Panc1 (cell line): ENCODE results near the gene MEIOB. TPM values are rescaled to one million over a fixed set of nuclear protein-coding genes. Genes with fewer than 3 reads are reported as not detected.

Experiments
- ATAC-seq: fragments of 200-7000 bp; cut with Tn5 transposase; 2 replicates; pipeline ENCODE4 v1.9.1; 2020; ENCODE audit warnings: mild to moderate bottlenecking, moderate library complexity
- BruUV-seq: library from RNA; stranded (reverse); fragments of 400-500 nt; replicated peaks from 2 replicates; lab custom pipeline; 2021; lab: Mats Ljungman, UMichigan
- CTCF ChIA-PET: fragments of 300-600 bp; sonication (Branson Sonifier 250); formaldehyde crosslinking; loops from one replicate; lab custom pipeline; 2022; ENCODE audit warnings: antibody characterized with exemption; lab: Charles Lee
- POLR2A ChIA-PET: fragments of 300-600 bp; sonication (Branson Sonifier 250); formaldehyde crosslinking; loops from one replicate; lab custom pipeline; 2022; ENCODE audit warnings: antibody characterized with exemption; lab: Charles Lee
- DNase-seq: peaks from one replicate; pipeline ENCODE4 v3.0.0-alpha.2; 2010; ENCODE audit warnings: low read depth, low spot score
- H3K27ac ChIP-seq: 2 replicates; pipeline ENCODE4 v1.5.1; 2011; ENCODE audit warnings: mild to moderate bottlenecking, low read length, inconsistent platforms
- H3K27me3 ChIP-seq: fragments of 200-500 bp; sonication (Bioruptor generic); 2 replicates; pipeline ENCODE4 v1.6.0; 2014; ENCODE audit warnings: low read length, inconsistent platforms; ENCODE audit not compliant: control insufficient read depth, insufficient read depth
- H3K36me3 ChIP-seq: fragments of 200-500 bp; sonication (Bioruptor generic); 2 replicates; pipeline ENCODE4 v1.5.1; 2014; ENCODE audit warnings: inconsistent platforms, mild to moderate bottlenecking, low read length, moderate library complexity; ENCODE audit not compliant: control insufficient read depth, insufficient read depth
- H3K4me1 ChIP-seq: 2 replicates; pipeline ENCODE4 v1.5.1; 2011; ENCODE audit warnings: inconsistent platforms, mild to moderate bottlenecking, low read length, moderate library complexity; ENCODE audit not compliant: control insufficient read depth, insufficient read depth
- H3K4me3 ChIP-seq, 2 experiments: 2 replicates each; pipeline ENCODE4 v1.5.1; 2011 to 2012; ENCODE audit warnings: low read depth in 2 of 2, low read length in 2 of 2, mild to moderate bottlenecking in 2 of 2, inconsistent platforms in 1 of 2, moderate library complexity in 1 of 2
- H3K9me3 ChIP-seq: fragments of 200-500 bp; sonication (Bioruptor generic); 2 replicates; pipeline ENCODE4 v1.5.1; 2014; ENCODE audit warnings: low read depth, mild to moderate bottlenecking, inconsistent platforms, low read length, moderate library complexity; ENCODE audit not compliant: control insufficient read depth, insufficient read depth
- CTCF ChIP-seq: fragments of 450-650 bp; IDR thresholded peaks from 2 replicates; pipeline ENCODE4 v1.5.1; 2017; ENCODE audit warnings: mild to moderate bottlenecking
- POLR2AphosphoS5 ChIP-seq: IDR thresholded peaks from 2 replicates; pipeline ENCODE4 v1.6.1; 2012; ENCODE audit warnings: mild to moderate bottlenecking, low read depth, low read length, moderate library complexity
- SIN3A ChIP-seq: IDR thresholded peaks from 2 replicates; pipeline ENCODE4 v1.6.1; 2012; ENCODE audit warnings: low read depth, mild to moderate bottlenecking, low read length, moderate library complexity, borderline replicate concordance; ENCODE audit not compliant: insufficient read depth
- TCF7L2 ChIP-seq: IDR thresholded peaks from 2 replicates; pipeline ENCODE4 v1.6.1; 2011; ENCODE audit warnings: mild to moderate bottlenecking, low read depth, low read length, inconsistent platforms
- in situ Hi-C: cut with HindIII; loops from 2 replicates; pipeline ENCODE4 v1.10.0; 2016; ENCODE audit warnings: low sequenced_read_pairs, low pct_unique_long_range_greater_than_20kb
- intact Hi-C: fragments of 100-400 bp; cut with micrococcal nuclease; formaldehyde crosslinking; loops from one replicate; pipeline ENCODE4 v1.10.0; 2022; ENCODE audit not compliant: unreplicated experiment
- total RNA-seq: library from RNA; stranded (reverse); gene quantifications from one replicate; pipeline ENCODE4 v1.2.1, GENCODE V29; 2021; ENCODE audit not compliant: unreplicated experiment
- TF ChIP-seq, protein P1 (sequence below), 2 experiments: IDR thresholded peaks; 2 replicates each; pipeline ENCODE4 v1.6.1; 2011 to 2012; ENCODE audit warnings: low read depth in 2 of 2, control low read depth in 1 of 2, low read length in 1 of 2, mild to moderate bottlenecking in 1 of 2, moderate library complexity in 1 of 2; ENCODE audit not compliant: insufficient read depth in 1 of 2

Gene MEIOB
- total RNA-seq, 1 experiment from 2014 or later, result not detected

- ChIA-PET POLR2A (no interaction called here), CTCF (no interaction called here)
- intact Hi-C loops (no loop called here), in situ Hi-C loops (no loop called here)
- Histone ChIP-seq H3K9me3 (no peaks in the 10 kb centered on the region), H3K4me3 (no peak overlapping the region), H3K27ac (no peak overlapping the region), H3K36me3 (peaks cover 3% of the 10 kb centered on the region; the same call in 1 of the 2 replicates), H3K27me3 (no peaks in the 10 kb centered on the region), H3K4me1 (no peaks in the 10 kb centered on the region)
- ATAC-seq, result no peak
- no TSS peak for BruUV-seq
- no peak for DNase-seq
- TF ChIP-seq, protein P1, sequence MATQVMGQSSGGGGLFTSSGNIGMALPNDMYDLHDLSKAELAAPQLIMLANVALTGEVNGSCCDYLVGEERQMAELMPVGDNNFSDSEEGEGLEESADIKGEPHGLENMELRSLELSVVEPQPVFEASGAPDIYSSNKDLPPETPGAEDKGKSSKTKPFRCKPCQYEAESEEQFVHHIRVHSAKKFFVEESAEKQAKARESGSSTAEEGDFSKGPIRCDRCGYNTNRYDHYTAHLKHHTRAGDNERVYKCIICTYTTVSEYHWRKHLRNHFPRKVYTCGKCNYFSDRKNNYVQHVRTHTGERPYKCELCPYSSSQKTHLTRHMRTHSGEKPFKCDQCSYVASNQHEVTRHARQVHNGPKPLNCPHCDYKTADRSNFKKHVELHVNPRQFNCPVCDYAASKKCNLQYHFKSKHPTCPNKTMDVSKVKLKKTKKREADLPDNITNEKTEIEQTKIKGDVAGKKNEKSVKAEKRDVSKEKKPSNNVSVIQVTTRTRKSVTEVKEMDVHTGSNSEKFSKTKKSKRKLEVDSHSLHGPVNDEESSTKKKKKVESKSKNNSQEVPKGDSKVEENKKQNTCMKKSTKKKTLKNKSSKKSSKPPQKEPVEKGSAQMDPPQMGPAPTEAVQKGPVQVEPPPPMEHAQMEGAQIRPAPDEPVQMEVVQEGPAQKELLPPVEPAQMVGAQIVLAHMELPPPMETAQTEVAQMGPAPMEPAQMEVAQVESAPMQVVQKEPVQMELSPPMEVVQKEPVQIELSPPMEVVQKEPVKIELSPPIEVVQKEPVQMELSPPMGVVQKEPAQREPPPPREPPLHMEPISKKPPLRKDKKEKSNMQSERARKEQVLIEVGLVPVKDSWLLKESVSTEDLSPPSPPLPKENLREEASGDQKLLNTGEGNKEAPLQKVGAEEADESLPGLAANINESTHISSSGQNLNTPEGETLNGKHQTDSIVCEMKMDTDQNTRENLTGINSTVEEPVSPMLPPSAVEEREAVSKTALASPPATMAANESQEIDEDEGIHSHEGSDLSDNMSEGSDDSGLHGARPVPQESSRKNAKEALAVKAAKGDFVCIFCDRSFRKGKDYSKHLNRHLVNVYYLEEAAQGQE (IDR thresholded peaks at IDR 0.05; ENCODE audit: insufficient read depth in 1 of 2, low read depth in 2 of 2, low read length in 1 of 2), result no peak
- TF ChIP-seq POLR2AphosphoS5 (no peak), SIN3A (no peak), CTCF (no peak), TCF7L2 (no peak)
Observed at GRCh38 chr16:1787056-1787321, 85.0 kb downstream of the MEIOB start.

- Histone ChIP-seq H3K4me1 (no peaks in the 10 kb centered on the region), H3K9me3 (no peaks in the 10 kb centered on the region), H3K36me3 (peaks cover 3% of the 10 kb centered on the region; the same call in 1 of the 2 replicates), H3K4me3 (no peak overlapping the region), H3K27ac (no peak overlapping the region), H3K27me3 (no peaks in the 10 kb centered on the region)
- TF ChIP-seq SIN3A (no peak), CTCF (no peak)
- no peak for ATAC-seq
- no peak for DNase-seq
- ChIA-PET POLR2A (no interaction called here), CTCF (no interaction called here)
- intact Hi-C loops (no loop called here), in situ Hi-C loops (no loop called here)
- BruUV-seq, result no TSS peak
Observed at GRCh38 chr16:1786242-1787055, 85.5 kb downstream of the MEIOB start.
